ENCODE measurements around the gene MKI67. TPM values are rescaled to one million over a fixed set of nuclear protein-coding genes. Genes with fewer than 3 reads are reported as not detected.

Gene MKI67
- total and polyA plus RNA-seq, 10 of the 15 experiments (the other 5 are each of a cell fraction or from before 2014, with no cell fraction given): 22.3 to 183 (median 82.9) TPM

GRCh38 chr10:128047351-128047750 lies 78.9 kb downstream of the MKI67 start (continued):
- 0 out of 2 replicates have a peak, but pooled peaks have one; percentile 31 for TF ChIP-seq REST (IDR thresholded peaks at IDR 0.05; ENCODE audit: low read depth, low read length)
- no peak for TF ChIP-seq ZNF274 (IDR thresholded peaks at IDR 0.05; ENCODE audit: insufficient read depth, insufficient read length)
- peak; percentile 75 for TF ChIP-seq MXI1 (IDR thresholded peaks at IDR 0.05; ENCODE audit: low read depth, low read length)
- TF ChIP-seq POLR2AphosphoS5 (IDR thresholded peaks at IDR 0.05; ENCODE audit: low read length): peak; percentile 90
- TF ChIP-seq IRF4 (IDR thresholded peaks at IDR 0.05; ENCODE audit: low read depth, low read length): peak; percentile 33; the same call in 1 of the 2 replicates
- no peak for TF ChIP-seq MLLT1 (IDR thresholded peaks at IDR 0.05)
- TF ChIP-seq CREM (IDR thresholded peaks at IDR 0.05; ENCODE audit: low read depth): 0 out of 2 replicates have a peak, but pooled peaks have one; percentile 9
- TF ChIP-seq IKZF1 (conservative IDR thresholded peaks at IDR 0.05): peak; percentile 64
- no peak for TF ChIP-seq SUZ12 (IDR thresholded peaks at IDR 0.05; ENCODE audit: unreplicated experiment)
- TF ChIP-seq ZNF24 (IDR thresholded peaks at IDR 0.05): no peak
- TF ChIP-seq SIN3A (IDR thresholded peaks at IDR 0.05; ENCODE audit: low read depth, low read length): peak; percentile 82
- TF ChIP-seq SP1 (IDR thresholded peaks at IDR 0.05; ENCODE audit: low read depth, low read length): peak; percentile 39
- TF ChIP-seq DPF2 (IDR thresholded peaks at IDR 0.05): no peak
